Measurements from ENCODE around the gene KLK5. TPM values are rescaled to one million over a fixed set of nuclear protein-coding genes. Genes with fewer than 3 reads are reported as not detected.

Gene KLK5
- total RNA-seq, 1 experiment from 2014 or later: not detected

- no peak for DNase-seq
- BruUV-seq (replicated peaks): no TSS peak
- Histone ChIP-seq H3K4me3 (ENCODE audit: low read depth, low read length) (no peak overlapping the region), H3K27me3 (replicated peaks; ENCODE audit: control insufficient read depth, insufficient read depth, low read length) (no peaks in the 10 kb centered on the region; the same call in 1 of the 2 replicates), H3K9me3 (no peaks in the 10 kb centered on the region), H3K36me3 (ENCODE audit: control insufficient read depth, insufficient read depth, low read length) (no peaks in the 10 kb centered on the region), H3K4me1 (no peaks in the 10 kb centered on the region)
- TF ChIP-seq, protein P1, sequence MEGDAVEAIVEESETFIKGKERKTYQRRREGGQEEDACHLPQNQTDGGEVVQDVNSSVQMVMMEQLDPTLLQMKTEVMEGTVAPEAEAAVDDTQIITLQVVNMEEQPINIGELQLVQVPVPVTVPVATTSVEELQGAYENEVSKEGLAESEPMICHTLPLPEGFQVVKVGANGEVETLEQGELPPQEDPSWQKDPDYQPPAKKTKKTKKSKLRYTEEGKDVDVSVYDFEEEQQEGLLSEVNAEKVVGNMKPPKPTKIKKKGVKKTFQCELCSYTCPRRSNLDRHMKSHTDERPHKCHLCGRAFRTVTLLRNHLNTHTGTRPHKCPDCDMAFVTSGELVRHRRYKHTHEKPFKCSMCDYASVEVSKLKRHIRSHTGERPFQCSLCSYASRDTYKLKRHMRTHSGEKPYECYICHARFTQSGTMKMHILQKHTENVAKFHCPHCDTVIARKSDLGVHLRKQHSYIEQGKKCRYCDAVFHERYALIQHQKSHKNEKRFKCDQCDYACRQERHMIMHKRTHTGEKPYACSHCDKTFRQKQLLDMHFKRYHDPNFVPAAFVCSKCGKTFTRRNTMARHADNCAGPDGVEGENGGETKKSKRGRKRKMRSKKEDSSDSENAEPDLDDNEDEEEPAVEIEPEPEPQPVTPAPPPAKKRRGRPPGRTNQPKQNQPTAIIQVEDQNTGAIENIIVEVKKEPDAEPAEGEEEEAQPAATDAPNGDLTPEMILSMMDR (IDR thresholded peaks at IDR 0.05; ENCODE audit: insufficient read depth in 1 of 2, low read depth in 1 of 2, low read length in 1 of 2, severe bottlenecking in 1 of 2, unreplicated experiment in 1 of 2): no peak
- ChIA-PET CTCF (interaction anchor here (0.5 to 1.3 kb wide), 14 partner anchors 16 to 385 kb away, joined by 3 to 21 read pairs (median 5); no protein-coding TSS in a partner anchor), POLR2A (no interaction called here)
- H3K4me3 Mint-ChIP-seq (ENCODE audit: unreplicated experiment): no peak overlapping the region
- no peaks in the 10 kb centered on the region for H3K9me3 Mint-ChIP-seq (ENCODE audit: unreplicated experiment)
- no peak overlapping the region for H3K27ac Mint-ChIP-seq (ENCODE audit: unreplicated experiment)
- intact Hi-C loops (cut with micrococcal nuclease; ENCODE audit: unreplicated experiment): loop anchor here (1.0 to 10.0 kb wide), 5 partner anchors 127 to 557 kb away; partner anchors contain the start of gene NAPSA
- peaks cover 19% of the 10 kb centered on the region for H3K27me3 Mint-ChIP-seq (ENCODE audit: insufficient read depth, unreplicated experiment)
- peaks cover 6% of the 10 kb centered on the region for H3K36me3 Mint-ChIP-seq (ENCODE audit: insufficient read depth, unreplicated experiment)
- H3K4me1 Mint-ChIP-seq (ENCODE audit: low read depth, unreplicated experiment): no peaks in the 10 kb centered on the region
Observed at GRCh38 chr19:50921426-50922316, 31.2 kb downstream of the KLK5 start.

DNA sequence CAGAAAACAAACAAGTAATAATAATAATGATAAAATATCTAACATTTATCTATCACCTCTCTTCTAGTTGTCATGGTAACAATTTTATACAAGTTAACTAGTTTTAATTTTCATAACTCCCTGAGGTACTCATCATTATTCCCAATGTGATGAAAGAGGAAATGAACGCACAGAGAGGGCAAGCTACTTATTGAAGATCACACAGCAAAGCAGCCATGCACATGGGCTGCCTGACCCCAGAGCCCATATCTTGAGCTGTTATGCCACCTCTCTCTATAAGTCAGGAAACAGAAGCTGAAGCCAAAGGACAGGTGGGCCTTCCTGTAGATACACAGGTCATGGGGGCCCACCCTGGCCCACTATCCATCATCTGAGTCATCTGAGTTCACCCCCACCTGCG is 36.8 kb downstream of the KLK5 start:
- Mint-ChIP-seq H3K36me3 (ENCODE audit: insufficient read depth, unreplicated experiment) (peaks cover 6% of the 10 kb centered on the region), H3K27ac (ENCODE audit: unreplicated experiment) (no peak overlapping the region), H3K9me3 (ENCODE audit: unreplicated experiment) (no peaks in the 10 kb centered on the region), H3K4me1 (ENCODE audit: low read depth, unreplicated experiment) (no peaks in the 10 kb centered on the region), H3K27me3 (ENCODE audit: insufficient read depth, unreplicated experiment) (peaks cover 20% of the 10 kb centered on the region), H3K4me3 (ENCODE audit: unreplicated experiment) (no peak overlapping the region)
- no peak for DNase-seq
- H3K9me3 ChIP-seq: no peaks in the 10 kb centered on the region
- ChIA-PET POLR2A (no interaction called here), CTCF (interaction anchor here (0.6 kb wide), 1 partner anchor 104 kb away, joined by 5 read pairs; no protein-coding TSS in a partner anchor)
- H3K4me3 ChIP-seq (ENCODE audit: low read depth, low read length): no peak overlapping the region
- TF ChIP-seq, protein P1 (IDR thresholded peaks at IDR 0.05; ENCODE audit: insufficient read depth in 1 of 2, low read depth in 1 of 2, low read length in 1 of 2, severe bottlenecking in 1 of 2, unreplicated experiment in 1 of 2): no peak
- no peaks in the 10 kb centered on the region for H3K36me3 ChIP-seq (ENCODE audit: control insufficient read depth, insufficient read depth, low read length)
- intact Hi-C loops (cut with micrococcal nuclease; ENCODE audit: unreplicated experiment): no loop called here
- H3K4me1 ChIP-seq: no peaks in the 10 kb centered on the region
- no TSS peak for BruUV-seq (replicated peaks)
- H3K27me3 ChIP-seq (replicated peaks; ENCODE audit: control insufficient read depth, insufficient read depth, low read length): no peaks in the 10 kb centered on the region; the same call in 1 of the 2 replicates

DNA sequence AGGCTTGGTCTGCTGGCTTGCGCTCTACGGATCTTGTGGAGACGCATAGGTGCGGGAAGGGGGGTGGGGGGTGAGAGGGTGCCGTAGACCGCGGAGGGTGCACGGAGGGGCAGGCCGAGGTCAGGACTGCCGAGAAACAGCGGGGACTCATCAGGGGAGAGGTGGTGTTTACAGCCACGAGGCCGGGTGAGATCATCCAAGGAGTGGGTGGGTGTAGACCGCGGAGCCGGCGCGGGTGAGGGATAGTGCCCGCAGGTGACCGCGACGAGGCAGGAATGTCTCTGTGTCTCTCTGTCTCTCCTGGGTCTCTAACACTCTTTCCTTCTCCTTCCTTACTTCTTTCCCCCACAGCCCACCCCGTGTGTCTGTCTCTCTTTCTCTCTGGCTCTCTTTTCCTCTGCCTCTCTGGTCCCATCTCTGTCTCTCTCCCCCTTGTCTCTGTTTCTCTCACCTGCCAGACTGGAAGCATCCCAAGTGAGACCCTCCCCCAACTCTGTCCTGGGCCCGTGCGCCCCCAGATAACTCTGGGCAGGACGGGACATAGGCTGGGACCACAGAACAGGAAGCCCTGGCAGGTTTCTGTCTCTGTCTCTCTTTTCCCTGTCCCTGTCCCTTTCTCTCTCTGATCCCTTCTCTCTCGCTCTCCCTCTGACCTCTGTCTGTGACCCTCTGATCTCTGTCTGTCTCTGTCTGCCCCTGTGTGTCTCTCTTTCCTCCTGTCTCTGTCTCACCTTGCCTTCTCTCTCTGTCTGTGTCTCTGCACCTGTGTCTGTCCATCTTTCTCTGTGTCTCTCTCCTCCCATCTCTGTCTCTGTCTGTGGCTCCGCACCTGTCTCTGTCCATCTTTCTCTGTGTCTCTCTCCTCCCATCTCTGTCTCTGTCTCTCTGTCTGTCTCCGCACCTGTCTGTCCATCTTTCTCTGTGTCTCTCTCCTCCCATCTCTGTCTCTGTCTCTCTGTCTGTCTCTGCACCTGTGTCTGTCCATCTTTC is 39.8 kb downstream of the KLK5 start:
- no TSS peak for BruUV-seq (replicated peaks)
- Mint-ChIP-seq H3K27ac (ENCODE audit: unreplicated experiment) (no peak overlapping the region), H3K4me1 (ENCODE audit: low read depth, unreplicated experiment) (no peaks in the 10 kb centered on the region), H3K9me3 (ENCODE audit: unreplicated experiment) (no peaks in the 10 kb centered on the region), H3K36me3 (ENCODE audit: insufficient read depth, unreplicated experiment) (no peaks in the 10 kb centered on the region), H3K4me3 (ENCODE audit: unreplicated experiment) (no peak overlapping the region), H3K27me3 (ENCODE audit: insufficient read depth, unreplicated experiment) (peaks cover 13% of the 10 kb centered on the region)
- Histone ChIP-seq H3K36me3 (ENCODE audit: control insufficient read depth, insufficient read depth, low read length) (no peaks in the 10 kb centered on the region), H3K27me3 (replicated peaks; ENCODE audit: control insufficient read depth, insufficient read depth, low read length) (no peaks in the 10 kb centered on the region), H3K4me1 (no peaks in the 10 kb centered on the region), H3K9me3 (no peaks in the 10 kb centered on the region), H3K4me3 (ENCODE audit: low read depth, low read length) (no peak overlapping the region)
- no peak for DNase-seq
- POLR2A ChIA-PET: no interaction called here
- intact Hi-C loops (cut with micrococcal nuclease; ENCODE audit: unreplicated experiment): no loop called here
- CTCF ChIA-PET: no interaction called here
- TF ChIP-seq, protein P1 (IDR thresholded peaks at IDR 0.05; ENCODE audit: insufficient read depth in 1 of 2, low read depth in 1 of 2, low read length in 1 of 2, severe bottlenecking in 1 of 2, unreplicated experiment in 1 of 2): no peak
